GM13976 (cell line): ENCODE measurements around the gene GCH1.

Experiments used
- DNase-seq: peaks from one replicate; pipeline ENCODE4 v3.0.0; 2012; ENCODE audit warnings: low spot score
- in situ Hi-C: fragments of 300-500 bp; cut with MboI; formaldehyde crosslinking; loops from one replicate; pipeline ENCODE4 v1.12.0; 2022; ENCODE audit warnings: low sequenced_read_pairs, mixed read lengths, inconsistent platforms; ENCODE audit not compliant: unreplicated experiment
- TF ChIP-seq, protein P1 (sequence below): IDR thresholded peaks from 2 replicates; pipeline ENCODE4 v1.5.1; 2012; ENCODE audit warnings: borderline replicate concordance, mild to moderate bottlenecking; ENCODE audit not compliant: insufficient read depth; ENCODE audit errors: extremely low read depth, missing control alignments, control extremely low read depth

The GCH1 gene

GRCh38 chr14:54808326-54809161, 94.1 kb downstream of the GCH1 start:
- in situ Hi-C loops = no loop called here
- no peak for DNase-seq
- TF ChIP-seq, protein P1, sequence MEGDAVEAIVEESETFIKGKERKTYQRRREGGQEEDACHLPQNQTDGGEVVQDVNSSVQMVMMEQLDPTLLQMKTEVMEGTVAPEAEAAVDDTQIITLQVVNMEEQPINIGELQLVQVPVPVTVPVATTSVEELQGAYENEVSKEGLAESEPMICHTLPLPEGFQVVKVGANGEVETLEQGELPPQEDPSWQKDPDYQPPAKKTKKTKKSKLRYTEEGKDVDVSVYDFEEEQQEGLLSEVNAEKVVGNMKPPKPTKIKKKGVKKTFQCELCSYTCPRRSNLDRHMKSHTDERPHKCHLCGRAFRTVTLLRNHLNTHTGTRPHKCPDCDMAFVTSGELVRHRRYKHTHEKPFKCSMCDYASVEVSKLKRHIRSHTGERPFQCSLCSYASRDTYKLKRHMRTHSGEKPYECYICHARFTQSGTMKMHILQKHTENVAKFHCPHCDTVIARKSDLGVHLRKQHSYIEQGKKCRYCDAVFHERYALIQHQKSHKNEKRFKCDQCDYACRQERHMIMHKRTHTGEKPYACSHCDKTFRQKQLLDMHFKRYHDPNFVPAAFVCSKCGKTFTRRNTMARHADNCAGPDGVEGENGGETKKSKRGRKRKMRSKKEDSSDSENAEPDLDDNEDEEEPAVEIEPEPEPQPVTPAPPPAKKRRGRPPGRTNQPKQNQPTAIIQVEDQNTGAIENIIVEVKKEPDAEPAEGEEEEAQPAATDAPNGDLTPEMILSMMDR = no peak

- TF ChIP-seq, protein P1 = no peak
- DNase-seq = no peak
- in situ Hi-C loops = no loop called here
These were observed 94.7 kb downstream of the GCH1 start for GRCh38 chr14:54807881-54808280.

DNA sequence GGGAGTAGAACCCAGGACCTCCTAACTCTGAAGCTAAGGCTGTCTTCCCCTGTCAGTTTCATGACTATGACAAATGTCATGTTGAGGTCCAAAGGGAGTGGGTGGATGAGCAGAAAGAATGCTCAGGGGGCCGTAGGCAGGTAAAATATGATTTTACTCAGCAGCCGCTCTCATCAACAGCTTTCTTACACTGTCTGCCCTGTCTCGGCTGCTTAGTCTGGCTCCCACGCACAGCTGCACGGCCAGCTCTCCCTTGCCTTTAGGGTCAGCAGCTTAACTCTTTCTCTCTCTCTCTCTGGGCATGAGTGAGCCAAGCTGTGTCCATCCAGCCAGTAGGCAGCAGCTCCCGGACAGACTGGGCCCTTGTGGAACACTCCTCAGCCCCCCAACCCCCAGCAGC, 95.2 kb downstream of the GCH1 start:
- TF ChIP-seq, protein P1 = no peak
- in situ Hi-C loops = no loop called here
- no peak for DNase-seq

- in situ Hi-C loops = no loop called here
- DNase-seq = no peak
- TF ChIP-seq, protein P1 = no peak
These were observed 96.0 kb downstream of the GCH1 start for GRCh38 chr14:54806616-54807015.

- TF ChIP-seq, protein P1 = peak; percentile 92
- in situ Hi-C loops = no loop called here
- peak; percentile 81 for DNase-seq
These were observed 96.9 kb downstream of the GCH1 start for GRCh38 chr14:54805445-54806322.

DNA sequence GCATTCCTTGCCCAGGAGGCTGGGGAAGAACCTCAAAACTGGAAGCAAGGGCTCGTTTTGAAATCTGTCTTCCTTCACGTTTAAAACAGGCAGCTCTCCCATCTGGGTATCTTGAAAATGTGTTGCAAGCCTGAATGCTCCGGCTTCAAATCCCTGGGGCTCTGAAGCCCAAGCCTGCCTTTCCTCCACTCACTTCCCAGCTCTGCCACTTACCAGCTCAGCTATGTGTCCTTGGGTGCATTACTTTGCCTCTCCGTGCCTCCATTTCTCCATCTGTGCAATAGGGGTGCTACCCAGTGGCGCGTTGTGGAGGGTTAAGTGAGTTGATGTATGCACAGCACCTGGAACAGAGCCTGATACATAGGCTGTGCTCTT, 97.6 kb downstream of the GCH1 start:
- in situ Hi-C loops = no loop called here
- DNase-seq = no peak
- TF ChIP-seq, protein P1 = no peak
